NCI-H1436 (cell line): ENCODE measurements around the gene NTSR1.
A peak's percentile ranks its signal among the peaks of the same experiment; 100 is the strongest.

Experiments used
- DNase-seq: peaks from one replicate; lab custom pipeline; 2025; lab: John Stamatoyannopoulos, UW

Gene NTSR1

GRCh38 chr20:62787321-62787720 is 78.7 kb downstream of the NTSR1 start:
- no peak for DNase-seq

DNA sequence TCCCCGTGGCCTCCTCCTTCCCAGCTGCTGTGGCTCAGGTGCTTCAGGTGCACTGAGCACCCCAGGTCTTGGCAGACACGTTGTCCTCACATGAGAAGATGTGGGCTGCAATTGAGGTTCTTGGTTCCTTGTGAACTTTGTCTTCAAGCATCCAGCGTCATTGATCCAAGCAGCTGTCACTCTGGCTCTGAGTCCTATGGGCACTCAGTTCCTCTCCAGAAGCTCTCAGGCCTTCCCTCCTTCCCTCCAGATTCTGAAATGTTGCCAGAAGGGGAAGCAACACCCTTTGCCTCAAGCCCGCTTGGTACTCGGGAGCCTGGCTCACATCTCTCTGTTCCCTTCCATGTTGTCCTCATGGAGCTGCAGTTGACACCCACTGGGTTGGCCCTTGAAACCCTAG is 79.2 kb downstream of the NTSR1 start:
- no peak for DNase-seq

DNA sequence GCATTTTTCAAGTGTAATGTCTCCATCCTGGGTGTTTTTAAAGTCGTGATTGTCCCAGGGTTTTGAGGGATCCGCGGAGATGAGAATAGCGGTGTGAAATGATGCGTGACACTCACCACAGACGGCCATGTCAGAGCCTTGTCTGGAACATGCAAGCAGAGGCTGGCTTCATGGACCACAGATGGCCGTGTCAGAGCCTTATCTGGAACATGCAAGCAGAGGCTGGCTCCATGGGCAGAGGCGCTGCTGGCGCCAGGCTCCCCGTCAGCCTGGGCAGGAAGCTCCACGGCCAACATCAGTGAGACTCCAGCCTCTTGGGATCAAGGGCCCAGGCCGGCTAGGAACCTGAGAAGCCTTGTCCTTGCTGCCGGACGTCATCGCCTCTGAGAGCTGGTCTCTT is 80.0 kb downstream of the NTSR1 start:
- DNase-seq = no peak

- no peak for DNase-seq
Measured at GRCh38 chr20:62790075-62790474, 81.4 kb downstream of the NTSR1 start.

GRCh38 chr20:62791301-62792181 is 82.9 kb downstream of the NTSR1 start:
- DNase-seq = peak; percentile 87

DNA sequence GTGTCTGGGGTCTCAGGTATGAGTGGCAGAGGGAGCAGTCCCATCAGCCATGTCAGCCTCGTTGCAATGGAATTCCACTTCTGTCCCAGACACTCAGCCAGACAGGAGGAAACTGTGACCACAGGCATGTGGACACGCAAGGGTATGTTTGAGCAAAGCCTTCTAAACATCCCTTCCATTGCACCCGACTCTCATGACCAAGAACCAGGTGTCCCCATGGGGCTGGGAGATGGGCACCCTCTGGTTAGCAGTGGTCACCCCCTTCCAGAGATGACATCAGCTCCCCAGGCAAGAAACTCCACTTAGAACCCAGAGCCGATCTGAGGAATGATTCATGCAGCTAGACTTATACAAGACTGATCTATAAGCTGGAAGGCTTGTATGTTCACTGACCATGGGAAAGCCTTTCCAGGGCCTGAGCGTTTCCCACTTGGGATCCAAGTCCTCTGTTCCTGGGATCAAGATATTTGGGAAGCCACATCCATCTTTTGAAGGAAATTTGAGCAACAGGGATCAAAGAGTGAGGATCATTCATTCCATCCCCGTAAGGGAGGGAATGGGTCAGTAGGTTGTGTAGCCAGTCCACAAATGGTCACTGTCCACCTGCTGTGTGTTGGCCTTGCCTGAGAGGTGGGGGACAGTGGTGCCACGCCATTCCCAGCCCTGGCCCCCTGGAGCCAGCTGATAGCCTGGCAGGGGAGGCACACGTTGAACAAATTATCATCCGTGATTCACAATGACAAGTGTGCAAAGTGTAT is 83.7 kb downstream of the NTSR1 start:
- no peak for DNase-seq

DNA sequence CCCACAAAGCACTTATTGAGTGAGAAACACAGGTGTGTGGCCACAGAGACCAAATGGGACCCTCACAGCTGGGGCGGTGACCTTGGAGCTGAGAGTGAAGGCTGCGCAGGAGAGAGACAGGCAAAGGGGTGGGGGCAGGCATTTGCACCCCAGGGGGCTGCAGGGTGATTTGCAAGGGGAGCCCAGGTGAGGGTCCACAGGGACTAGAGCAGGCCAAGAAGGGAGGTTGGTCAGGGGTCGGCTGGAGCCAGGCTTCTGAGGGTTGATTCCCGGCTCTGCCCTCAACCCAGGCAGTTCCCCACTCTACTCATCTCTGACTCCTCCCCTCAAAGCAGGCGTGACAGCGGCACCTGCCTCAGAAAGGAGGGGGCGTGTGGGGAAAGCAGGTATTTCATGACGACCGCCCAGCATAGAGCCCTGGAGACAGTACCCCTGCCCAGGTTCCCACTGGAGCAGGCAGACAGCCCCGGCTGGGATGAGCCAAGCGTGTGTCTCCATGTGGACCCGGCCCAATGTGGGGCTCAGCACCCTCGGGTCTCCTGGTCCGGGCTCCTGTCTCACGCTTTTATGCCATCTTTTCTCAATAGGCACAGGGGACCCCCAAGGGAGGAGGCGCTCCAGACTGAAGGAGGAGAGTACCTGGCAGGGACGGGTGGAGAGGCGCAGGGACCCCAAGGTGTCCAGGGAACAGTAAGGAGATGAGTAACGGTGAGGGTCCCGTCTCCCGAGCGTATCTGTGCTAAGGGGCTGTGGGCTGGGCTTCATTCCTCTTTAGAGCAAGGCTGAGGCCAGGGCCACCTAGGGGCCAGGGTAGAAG is 84.5 kb downstream of the NTSR1 start:
- DNase-seq = peak; percentile 25

DNA sequence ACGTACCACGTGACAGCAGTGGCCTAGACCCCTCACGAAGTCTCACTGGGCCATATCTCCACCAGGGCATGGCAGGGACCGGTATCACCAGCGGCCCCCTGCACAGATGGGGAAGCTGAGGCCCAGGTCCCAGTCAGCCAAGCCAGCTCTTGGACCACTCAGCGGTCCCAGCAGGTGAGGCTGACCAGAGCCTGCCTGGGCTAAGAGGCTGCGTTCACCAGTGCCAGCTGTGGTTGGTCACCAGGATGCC is 85.0 kb downstream of the NTSR1 start:
- no peak for DNase-seq

DNA sequence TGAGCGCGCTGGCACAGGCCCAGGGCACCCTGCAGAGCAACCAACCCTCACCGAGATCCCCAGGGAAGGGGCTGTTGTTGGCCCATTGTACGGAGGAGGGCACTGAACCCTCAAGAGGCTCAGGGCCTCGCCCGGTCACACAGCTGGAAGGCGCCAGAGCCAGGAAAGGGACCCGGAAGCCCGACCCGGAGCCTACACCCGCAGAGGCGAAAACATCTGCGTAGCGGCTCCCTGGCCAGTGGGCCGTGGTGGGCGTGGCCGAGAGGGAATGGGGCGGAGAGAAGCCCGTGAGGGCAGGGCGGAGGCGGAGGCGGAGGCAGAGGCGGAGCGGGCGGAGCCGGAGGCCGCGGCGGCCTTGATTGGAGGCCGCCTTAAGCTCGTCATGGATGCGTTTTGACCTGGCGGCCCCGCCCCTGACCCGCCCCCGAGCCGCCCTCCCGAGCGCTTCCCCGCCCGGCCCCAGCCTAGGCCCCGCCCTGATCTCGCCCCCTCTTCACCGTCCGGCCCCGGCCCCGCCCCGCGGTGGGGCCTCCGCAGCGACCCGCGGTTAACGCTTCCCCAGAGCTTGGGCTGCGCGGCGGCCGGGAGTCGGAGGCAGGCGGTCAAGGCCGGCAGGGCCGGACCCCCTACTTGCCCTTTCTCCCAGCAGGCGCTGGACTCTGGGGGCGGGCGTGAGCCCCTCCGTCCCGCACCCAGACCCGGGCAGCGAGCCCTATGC is 85.5 kb downstream of the NTSR1 start:
- peak; percentile 91 for DNase-seq

DNA sequence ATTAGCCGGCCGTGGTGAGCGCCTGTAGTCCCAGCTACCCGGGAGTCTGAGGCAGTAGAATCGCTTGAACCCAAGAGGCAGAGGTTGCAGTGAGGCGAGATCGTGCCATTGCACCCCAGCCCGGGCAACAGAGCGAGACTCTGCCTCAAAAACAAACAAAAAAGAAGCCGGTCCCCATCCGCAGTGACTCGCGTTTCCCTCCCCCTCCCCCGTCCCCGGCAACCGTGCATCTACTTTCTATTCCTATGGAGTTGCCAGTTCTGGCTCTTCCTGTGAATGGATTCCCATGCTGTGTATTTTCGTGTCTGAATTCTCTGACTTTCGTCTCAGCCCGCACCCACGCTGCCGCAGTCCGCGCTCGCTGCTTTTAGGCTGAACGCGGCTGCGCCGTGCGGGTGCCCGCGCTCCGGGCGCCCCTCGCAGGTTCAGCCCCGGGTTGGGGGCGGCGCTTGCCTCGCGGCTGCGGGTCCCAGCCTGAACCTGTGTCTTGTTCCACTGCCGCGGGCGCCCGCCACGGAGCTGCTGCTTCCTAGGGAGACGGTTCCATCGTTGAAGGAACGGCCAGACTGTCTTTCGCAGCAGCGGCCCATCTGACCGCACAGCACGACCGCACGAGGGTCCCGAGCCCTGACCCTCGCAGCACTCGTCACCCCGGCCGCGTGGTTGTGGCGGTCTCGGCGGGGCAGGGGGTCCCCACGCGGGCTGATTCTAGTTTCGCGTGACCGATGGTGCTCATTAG is 86.6 kb downstream of the NTSR1 start:
- DNase-seq = peak; percentile 62

DNA sequence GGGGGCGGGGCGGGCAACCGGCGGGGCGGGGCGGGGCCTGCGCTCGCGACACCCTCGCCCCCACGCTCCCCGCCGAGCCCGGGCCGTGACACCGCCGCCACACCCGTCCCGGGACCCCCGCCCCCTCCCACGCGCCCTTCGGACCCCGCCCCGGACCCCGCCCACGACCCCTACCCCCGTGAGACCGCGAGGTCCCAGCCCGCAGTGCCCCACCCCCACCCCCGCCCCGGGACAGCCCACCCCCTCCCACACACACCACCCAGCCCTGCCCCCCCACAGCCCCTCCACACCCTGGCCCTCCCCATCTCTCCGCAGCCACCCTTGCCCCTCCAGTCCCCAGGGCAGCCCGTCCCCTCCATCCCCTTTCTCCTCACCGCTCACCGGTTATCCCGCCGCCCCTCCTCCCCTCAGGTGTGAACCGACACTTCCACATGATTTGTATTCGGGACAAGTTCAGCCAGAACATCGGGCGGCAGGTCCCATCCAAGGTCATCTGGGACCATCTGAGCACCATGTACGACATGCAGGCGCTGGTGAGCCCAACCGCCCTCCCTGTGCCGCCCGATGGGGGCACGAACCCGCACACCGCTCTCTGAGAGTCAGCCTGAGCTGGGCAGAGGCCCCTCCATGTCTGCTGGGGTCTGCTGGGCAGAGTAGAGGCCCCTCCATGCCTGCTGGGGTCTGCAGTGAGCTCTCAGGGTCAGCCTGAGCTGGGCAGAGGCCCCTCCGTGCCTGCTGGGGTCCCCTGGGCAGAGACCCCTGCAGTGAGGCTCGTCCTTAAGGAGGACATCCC is 88.3 kb downstream of the NTSR1 start:
- no peak for DNase-seq

DNA sequence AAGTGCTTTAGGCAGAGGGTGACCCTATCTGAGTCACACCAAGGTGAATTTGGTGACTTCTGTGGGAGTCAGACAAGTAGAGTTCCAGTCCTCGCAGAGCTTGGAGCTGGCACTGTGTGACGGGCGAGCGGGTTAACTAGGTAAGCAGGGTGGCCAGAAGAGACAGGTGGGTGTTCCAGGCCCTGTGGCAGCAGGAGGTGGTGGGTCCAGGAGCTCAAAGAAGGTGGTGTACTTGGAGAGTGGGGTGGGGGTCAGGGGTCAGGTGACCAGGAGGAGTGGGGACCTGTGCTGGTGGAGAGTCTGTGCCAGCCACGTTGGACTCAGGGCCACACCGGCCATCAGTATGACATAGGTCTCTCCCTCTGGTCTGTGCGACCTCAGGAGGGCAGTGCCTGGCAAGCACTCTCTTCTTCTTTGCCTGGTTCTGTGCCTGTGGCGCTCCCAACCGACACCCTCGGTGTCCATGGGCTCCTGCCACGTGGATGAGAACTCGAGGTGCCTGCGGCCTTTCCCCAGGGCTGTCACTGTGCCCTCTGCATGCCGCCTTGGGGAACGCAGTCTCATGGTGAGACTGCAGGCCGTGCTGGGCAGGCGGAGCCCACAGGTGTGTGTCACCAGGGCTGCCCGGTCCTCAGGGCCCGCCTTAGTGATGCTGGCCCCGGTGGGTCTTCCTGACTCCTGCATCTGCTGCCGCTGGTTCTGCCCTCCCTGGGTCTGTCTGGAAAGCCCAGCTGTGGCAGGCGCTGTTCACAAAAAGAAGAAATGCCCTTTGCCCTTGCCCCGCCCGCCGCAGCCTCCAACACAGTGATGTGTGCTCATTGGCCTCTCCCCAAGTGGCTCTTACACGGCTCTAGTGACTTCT is 89.3 kb downstream of the NTSR1 start:
- no peak for DNase-seq

GRCh38 chr20:62799036-62799435 is 90.4 kb downstream of the NTSR1 start:
- no peak for DNase-seq

- no peak for DNase-seq
Measured at GRCh38 chr20:62799459-62799858, 90.8 kb downstream of the NTSR1 start.

DNA sequence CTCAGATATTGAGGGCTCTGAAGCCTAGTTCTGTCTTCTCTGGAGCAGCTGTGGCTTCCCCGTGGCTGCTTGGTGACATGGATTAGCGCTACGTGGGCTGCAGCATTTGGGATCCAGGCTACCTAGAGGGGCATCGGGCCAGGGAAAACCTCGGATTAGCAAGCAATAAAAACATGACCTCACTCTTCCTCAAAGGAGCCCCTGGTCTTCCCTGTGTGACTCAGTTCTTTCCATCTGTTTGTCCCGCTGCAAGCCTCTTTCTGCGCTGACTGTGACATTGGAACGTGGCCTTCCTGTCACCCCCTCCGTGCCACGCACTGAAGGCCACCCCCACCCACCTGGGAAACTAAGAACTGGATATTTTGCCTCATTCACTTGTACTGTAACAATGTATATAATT is 91.2 kb downstream of the NTSR1 start:
- DNase-seq = no peak

- DNase-seq = no peak
Measured at GRCh38 chr20:62800314-62801259, 92.0 kb downstream of the NTSR1 start.

DNA sequence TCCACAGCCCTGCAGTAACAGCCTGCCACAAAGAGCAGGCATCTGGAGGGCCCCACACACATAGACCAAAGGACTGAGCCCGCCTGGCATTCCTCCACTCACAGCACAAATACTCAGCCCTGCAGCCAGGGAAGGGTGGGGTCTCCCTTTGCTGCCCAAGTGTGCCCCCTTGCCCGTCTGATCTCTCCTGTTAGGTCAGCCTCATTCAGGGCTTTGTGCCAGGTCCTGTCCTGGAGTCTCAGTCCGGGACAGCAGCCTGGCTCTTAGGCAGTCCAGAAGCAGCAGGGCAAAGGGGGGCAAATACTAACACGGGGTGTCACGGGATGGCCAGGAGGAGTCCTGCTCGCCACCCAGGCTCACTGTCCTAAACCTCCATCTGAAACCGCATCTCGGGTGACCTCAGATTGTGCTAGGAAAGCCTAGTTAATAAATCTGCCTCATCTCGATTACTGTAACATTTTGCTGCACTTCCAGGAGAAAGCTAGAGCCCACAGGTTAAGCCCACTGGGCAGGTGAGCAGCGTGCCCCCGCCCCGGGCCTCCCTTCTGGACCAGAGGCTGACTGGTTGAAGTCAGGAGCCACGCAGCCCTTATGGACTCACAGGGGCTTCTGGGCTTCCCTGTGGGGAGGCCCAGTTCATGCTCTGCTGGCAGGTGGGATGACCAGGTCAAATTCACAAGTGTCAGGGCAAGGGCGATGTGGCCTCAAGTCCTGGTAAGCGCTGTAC is 92.8 kb downstream of the NTSR1 start:
- DNase-seq = no peak
